GM18505 (cell line): ENCODE results near the gene RAPGEF5.

ENCODE experiments used
- ATAC-seq: cut with Tn5 transposase; IDR thresholded peaks from one replicate; pipeline ENCODE4 v1.9.1; 2021; ENCODE audit not compliant: unreplicated experiment
- POLR2A ChIP-seq: IDR thresholded peaks from 4 replicates; pipeline ENCODE4 v1.6.1; 2011; ENCODE audit warnings: borderline replicate concordance; ENCODE audit not compliant: insufficient read depth, insufficient read length; ENCODE audit errors: extremely low read depth

Gene RAPGEF5

DNA sequence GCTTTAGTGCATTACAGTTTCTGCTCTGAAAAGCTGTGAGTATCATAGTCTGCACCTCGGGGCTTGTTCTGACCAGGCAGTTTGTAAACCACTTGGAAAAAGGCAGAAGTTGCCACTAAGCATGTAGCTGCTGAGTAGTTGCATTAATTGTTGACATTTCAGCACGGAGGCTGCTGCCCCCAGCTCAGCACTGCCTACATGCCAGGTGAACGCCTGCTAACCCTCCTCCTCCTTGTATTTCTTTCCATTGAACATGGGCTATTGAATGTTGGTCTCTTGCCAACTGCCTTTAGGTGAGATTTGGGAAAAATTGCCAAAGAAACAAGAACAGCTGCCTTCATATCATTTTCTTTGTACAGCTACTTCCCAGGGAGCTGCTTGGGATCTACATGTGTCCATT lies 164.2 kb downstream of the RAPGEF5 start:
- no peak for ATAC-seq
- no peak for TF ChIP-seq POLR2A

DNA sequence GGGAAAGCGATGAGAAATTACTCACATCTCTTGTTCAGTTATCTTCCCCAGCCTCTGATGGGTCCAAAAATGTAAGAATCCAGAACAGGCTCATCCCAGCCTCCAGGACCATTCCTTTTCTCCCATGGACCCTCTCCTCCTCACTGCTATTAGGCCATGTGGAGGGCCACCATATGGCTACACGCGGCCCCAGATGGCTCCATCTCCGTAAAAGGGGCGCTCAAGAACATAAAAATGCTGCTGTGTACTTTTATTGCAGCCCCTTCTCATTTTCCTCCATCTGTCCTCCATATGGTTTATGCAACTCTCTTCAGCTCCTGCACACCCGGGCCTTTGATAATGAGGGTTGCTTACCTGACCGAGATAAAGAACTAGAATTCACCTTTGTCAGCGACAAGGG lies 166.2 kb downstream of the RAPGEF5 start:
- TF ChIP-seq POLR2A, result no peak
- no peak for ATAC-seq

DNA sequence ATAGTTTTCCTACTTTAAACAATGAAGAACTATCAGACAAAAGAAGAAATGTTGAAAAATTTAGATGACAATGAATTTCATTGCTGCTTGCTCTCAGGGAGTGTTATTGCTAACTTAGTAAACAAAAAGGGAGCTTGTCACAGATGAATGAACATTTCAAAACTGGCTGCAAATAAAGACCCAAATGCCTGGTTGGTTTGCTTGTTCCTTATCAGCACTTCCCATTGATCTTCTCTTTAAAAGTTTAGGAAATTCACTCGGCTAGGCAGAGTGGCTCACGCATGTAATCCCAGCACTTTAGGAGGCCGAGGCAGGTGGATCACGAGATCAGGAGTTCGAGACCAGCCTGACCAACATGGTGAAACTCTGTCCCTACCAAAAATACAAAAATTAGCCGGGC lies 167.2 kb downstream of the RAPGEF5 start:
- no peak for ATAC-seq
- no peak for TF ChIP-seq POLR2A

DNA sequence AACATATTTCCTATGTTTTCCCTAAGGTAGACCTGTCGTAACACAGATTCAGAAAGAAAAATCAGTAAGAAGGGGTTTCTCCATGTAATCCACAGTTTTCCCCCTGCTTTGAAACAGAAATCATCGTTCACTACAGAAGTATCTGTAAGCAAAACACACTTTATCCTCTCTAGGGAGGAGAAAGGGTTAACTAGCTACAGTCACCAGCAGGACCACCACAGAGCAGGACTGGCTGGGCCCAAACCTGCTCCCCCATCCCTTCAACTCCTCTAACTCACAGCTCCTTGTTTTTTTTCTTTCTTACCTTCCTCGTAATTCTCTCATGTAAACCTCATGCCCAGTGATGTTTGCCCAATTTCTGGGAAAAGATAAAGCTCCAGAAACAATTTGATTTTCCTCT lies 167.7 kb downstream of the RAPGEF5 start:
- no peak for TF ChIP-seq POLR2A
- no peak for ATAC-seq

DNA sequence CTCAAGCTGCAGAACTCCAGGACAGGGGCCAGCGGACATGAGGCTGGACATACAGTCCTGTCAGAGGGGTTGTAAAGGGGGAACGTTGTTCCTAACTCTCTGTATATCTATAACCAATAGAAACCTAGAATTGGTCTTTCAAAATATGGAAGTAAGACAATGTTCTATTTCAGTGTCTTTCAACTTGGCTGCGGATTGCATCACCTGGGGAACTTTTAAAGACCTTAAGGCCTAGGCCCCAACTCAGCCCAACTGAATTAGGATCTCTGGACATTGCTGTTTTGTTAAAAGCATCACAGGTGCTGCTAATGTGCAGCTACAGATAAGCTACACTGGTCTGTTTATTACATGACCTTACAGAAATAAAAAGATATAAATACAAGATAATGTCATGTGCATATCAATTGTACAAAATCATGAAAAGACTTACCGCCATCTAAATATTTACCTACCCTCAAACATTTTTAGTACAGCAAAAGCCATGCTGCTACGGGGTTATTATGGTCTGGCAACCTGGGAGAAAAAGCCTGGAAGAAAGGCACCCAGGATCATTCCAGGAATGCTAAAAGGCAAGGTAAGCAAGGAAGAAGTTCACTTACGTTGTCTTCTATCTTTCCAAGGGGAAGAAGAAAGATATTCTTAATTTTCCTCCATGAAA lies 169.1 kb downstream of the RAPGEF5 start:
- no peak for TF ChIP-seq POLR2A

DNA sequence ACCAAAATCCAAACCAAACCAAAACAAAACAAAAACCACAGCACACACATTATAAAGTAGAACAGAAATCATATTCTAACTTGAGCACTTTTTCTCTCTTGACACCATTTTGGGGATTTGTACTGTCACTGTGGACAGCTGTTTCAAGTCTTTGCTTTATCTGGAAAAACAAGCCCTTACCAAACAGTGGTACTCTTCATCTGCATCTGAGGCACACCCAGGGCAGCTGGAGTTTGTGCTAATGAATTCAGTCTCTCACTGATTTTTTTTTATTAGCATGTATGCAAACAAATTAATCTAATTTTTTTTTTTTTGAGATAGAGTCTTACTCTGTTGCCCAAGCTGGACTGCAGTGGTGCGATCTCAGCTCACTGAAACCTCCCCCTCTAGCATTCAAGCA lies 171.4 kb downstream of the RAPGEF5 start:
- no peak for TF ChIP-seq POLR2A
- no peak for ATAC-seq

More for the DNA sequence above, 169.1 kb downstream of the RAPGEF5 start:
- no peak for ATAC-seq

DNA sequence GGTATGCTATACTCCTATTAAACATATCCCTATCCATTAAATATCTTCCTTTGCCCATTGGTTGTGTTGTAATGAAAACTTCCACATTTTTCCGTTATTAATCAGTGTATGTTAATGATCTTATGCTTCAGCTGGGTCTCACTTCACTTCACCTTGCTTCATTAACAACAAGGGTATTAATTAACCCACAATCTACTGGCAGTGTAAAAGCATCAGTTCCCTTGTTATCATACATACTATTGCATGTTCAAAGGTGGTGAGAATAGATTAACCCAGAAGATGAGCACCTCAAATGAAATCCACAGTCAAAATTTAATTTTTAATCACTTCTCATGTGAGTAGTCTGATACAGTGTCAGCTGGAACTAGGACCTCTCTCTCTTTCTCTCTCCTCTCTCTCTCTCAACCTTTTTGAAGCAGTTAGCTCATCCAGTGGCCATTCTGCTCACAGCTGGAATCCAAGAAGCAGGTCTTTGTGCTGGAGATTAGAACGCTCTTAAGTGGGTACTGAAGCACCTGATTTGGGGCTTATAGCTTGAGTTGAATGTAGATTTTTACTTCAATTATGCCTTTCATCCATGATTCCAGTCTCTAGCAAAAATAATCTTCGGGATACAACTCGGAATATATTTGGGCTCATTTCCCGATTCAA lies 172.3 kb downstream of the RAPGEF5 start:
- TF ChIP-seq POLR2A, result no peak
- no peak for ATAC-seq

DNA sequence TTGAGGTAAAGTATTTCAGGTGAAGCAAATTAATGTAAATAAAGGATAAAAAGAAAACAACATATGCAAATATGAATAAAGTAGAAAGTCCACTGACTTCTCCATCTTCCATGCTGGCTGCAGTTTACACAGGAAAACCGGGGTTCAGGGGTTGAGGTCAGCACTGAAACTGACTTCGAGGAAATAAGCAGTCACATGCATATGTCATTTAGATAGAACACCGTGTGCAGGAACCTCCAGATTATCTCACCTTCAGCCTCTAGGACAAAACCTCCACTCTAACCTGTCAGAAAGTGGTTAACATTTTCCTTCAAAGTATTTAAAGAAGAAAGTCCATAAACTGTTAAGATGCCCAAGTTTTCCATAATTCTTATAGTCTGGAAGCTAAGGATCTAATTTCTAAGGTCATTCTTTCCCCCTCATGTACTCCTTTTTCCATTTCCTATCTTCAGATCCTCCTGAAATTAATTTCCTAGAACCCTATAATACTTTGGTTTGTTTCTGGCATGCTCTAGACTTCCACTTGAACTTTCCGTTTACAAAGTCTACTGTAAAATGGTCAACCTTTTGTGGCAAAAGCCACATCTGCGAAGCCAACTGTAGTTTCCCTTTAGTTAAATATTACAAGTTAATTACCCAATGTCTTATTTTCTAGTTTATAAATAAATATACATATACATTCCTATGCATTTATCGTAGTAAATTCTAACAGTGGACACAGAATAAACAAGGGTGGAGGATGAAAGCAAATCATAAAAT lies 173.3 kb downstream of the RAPGEF5 start:
- no peak for TF ChIP-seq POLR2A
- ATAC-seq, result no peak

DNA sequence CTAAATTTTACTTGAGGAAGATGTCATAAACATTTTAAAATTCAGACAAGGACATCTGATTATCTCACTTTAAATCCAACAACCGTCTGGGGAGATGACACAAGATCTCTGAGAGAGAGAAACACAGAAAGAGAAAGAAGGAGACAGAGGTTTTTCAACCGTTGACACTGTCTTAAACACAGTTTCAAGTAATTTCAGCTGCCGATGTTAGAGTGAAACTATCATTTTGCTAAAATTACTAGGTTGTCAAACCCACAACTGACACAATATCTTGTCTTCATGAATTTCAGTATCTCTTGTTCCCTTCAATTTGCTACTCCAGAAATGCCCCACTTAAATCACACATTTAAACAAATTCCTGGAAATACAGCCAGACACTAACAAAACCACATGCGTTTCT lies 174.8 kb downstream of the RAPGEF5 start:
- no peak for ATAC-seq
- TF ChIP-seq POLR2A, result no peak

DNA sequence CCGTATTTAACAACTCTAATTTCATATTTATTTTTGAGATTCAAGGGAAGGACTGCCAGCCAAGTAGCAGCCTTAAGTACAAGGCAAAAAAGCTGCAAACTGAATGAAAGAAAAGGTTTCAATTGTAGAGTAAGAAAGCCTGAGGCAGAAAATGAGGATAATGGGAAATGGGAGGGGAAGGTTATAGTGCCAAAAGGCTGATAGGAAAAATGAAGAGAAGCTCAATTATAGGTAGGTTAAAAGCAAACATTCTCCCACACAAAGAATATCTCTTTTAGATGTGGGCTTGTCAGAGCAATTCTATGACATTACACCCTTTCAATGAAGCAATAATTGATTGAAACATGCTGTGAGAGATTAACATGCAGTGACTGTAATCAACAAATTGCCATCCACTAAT lies 175.3 kb downstream of the RAPGEF5 start:
- ATAC-seq, result no peak
- TF ChIP-seq POLR2A, result no peak

DNA sequence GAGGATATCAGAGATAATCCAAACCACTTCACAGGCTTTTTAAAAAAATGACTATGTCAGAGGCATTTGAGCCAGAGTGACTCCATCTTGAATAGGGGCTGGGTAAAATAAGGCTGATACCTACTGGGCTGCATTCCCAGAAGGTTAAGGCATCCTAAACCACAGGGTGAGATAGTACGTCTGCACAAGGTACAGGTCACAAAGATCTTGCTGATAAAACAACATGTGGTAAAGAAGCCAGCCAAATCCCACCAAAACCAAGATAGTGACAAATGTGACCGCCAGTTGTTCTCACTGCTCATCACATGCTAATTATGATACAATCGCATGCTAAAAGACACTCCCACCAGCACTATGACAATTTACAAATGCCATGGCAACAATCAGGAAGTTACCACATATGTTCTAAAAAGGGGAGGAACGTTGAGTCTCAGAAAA lies 177.5 kb downstream of the RAPGEF5 start:
- no peak for ATAC-seq

DNA sequence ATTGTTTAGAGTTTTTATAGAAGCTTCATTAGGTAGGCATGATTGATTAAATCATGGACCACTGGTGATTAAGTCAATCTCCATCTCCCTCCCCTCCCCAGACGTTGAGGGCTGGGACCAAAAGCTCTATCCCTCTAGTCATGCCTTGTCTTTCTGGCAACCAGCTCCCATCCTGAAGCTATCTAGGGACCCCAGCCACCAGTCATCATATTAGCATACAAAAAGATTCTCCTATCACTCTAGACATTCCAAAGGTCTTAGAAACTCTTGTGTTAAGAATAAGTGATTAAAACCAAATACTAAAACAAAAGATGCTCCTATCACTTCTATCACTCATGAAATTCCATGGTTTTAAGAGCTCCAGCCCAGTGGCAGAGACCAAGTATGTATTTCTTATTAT lies 178.2 kb downstream of the RAPGEF5 start:
- ATAC-seq, result no peak
- TF ChIP-seq POLR2A, result no peak

More for the DNA sequence above, 177.5 kb downstream of the RAPGEF5 start:
- no peak for TF ChIP-seq POLR2A

DNA sequence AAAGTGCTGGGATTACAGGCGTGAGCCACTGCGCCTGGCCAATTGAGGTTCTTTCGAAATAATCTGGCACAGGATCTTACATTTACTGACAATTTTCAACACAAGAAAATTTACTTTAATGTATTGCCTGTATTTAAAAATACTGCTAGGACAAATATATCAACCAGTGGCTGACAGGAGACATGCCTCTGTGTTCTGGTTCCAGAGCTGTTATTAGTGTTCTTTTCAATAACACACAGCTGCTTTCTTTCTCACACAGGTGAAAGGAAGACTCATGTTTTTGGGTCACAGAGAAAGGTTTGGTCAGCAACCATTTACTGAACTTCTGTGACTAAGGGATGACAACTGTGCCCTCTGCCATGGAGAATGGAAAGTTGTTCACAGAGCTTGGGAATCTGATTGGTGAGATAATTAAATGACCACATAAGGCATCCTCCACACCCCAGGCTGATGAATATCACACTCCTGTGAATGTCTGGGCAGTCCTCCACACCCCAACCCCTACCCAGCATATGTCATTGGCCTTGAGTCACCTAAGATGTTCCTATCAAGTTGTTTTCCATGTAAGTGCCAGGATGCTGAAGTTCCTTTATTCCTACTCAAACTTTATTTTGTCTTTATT lies 180.1 kb downstream of the RAPGEF5 start:
- no peak for ATAC-seq
- no peak for TF ChIP-seq POLR2A
